HG03025 (cell line): ENCODE measurements around the gene UBE2K.
"Not testable (repeated sequence)": the region's sequence is repeated elsewhere in the genome, so short reads cannot be mapped to it uniquely, and the experiment has no call there.

Experiments used
- ATAC-seq: cut with Tn5 transposase; IDR thresholded peaks from one replicate; pipeline ENCODE4 v1.9.1; 2021; ENCODE audit warnings: mild to moderate bottlenecking, moderate library complexity; ENCODE audit not compliant: unreplicated experiment, low FRiP score

The UBE2K gene

DNA sequence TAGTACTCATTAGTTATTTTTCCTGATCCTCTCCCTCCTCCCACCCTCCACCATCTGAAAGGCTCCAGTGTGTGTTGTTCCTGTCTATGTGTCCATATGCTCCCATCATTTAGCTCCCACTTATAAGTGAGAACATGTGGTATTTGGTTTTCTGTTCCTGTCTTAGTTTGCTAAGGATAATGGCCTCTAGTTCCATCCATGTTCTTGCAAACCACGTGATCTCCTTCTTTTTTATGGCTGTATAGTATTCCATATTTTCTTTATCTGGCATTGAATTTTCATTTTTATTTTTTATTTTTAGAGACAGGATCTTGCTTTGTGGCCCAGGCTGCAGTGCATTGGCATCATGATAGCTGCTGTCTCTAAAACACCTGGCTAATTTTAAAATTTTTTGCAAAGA is 11.9 kb upstream of the UBE2K start:
- ATAC-seq = no peak

GRCh38 chr4:39687014-39687413 is 10.9 kb upstream of the UBE2K start:
- ATAC-seq = no peak

DNA sequence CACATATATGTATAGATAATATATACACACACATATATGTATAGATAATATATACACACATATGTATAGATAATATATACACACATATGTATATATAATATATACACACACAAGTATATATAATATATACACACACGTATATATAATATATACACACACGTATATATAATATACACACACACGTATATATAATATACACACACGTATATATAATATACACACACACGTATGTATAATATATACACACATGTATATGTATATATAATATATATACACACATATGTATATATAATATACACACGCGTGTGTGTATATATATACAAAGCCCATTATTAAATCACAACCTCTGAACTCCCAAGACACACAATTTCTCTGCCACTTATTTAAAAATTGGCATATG is 8.0 kb upstream of the UBE2K start:
- no peak for ATAC-seq

DNA sequence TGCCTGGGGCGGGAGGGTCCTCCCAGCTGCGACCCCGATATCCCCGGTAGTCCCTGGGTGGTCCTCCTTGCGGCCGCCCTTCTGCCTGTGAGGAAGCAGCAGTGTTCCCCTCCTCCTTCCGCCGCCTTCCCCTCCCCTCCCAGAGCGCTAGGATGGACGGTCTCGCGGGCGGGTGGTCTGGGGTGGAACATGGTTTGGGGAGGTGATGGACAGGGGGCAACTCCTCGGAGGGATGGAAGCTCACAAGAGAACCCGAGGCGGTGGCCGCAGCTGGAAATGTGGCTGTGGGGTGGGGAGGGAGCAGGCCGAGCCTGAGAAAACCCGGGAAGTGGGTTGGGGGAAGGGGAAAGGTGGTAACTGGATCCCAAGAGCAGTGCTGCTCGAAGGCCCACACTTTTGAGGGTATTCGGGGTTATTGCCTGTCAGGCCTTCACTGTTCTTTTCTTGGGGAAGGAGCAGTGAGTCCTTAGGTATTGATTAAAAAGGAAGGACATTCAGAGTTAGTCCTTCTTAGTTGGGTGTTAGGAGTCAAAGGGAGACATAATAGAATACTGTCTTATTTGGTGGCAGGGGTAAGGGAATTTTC is 581 bp downstream of the UBE2K start:
- peak; percentile 29 for ATAC-seq

DNA sequence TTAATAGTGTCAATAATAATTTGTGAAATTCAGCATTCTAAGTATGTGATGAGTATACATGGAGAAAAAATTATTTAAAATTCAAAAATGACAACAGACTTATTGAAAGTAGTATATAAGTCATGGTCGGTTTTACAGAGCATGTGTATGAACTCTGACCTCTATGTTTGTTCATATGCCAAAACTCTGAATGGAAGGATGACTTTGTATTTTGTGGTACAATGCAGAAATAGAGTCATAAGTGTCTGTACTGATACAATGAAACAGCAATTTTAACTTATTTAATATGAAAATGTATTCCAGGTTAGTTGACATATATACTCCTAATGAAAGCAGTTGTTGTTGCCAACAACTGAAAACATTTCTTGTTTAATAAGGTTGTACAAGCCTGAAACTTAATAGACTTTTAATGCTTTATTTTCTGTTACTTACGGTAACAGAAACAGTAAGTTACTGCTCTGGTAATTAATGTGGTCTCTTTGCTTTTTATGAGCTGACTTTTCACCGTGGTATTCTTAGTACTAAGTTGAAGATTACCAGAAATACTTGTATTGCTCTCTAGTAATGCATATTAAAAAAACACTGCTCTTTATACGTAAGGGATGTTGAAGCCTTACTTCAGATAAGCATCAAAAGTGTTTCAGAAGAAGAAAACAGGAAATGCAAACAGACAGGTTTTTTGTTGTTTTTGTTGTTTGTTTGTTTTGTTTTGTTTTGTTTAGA is 1.9 kb downstream of the UBE2K start:
- no peak for ATAC-seq

DNA sequence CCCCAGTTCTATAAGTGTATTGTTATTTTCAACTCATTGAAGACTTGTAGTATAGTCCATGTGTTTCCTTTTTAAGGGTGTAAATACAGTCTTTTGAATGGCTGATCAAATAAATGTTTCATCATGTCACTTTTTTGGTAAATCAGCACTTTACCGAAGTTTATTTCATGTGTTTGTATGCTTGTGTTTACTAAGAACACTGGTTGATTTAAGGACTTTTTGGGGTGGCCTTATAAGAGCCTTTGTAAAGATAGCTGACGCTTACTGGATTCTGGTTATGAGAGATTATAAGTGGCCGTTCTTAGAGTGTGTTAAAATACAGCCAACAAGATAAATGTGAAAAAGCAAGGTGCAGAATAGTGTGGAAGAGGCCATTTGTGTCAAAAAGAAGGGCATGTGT is 2.6 kb downstream of the UBE2K start:
- ATAC-seq = no peak

DNA sequence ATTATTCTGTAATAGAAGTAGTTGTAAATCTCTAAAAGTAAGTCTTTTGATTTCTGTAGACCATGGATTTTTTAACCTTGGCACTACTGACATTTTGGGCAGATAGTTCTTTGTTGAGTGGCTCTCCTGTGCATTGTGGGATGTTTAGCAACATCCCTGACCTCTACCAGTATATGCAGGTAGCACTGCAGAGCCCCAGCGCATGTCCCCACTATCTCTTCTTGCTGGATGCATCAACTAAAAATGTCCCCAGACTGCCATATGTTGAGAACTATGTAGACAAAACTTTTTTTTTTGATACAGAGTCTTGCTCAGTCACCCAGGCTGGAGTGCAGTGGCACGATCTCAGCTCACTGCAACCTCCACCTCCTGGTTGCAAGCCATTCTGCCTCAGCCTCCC is 4.8 kb downstream of the UBE2K start:
- ATAC-seq = no peak

- ATAC-seq = not testable (repeated sequence)
These were observed 6.9 kb downstream of the UBE2K start for GRCh38 chr4:39704789-39705188.

DNA sequence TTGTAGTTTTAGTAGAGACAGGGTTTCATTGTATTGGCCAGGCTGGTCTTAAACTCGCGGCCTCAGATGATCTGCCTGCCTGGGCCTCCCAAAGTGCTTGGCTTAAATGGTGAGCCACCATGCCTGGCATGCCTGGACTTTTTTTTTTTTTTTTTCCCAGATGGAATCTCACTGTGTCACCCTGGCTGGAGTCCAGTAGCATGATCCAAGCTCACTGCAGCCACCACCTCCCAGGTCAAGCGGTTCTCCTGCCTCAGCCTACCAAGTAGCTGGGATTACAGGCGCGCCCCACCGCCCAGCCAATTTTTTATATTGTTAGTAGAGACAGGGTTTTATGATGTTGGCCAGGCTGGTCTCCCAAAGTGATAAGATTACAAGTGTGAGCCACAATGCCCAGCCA is 8.4 kb downstream of the UBE2K start:
- ATAC-seq = no peak

DNA sequence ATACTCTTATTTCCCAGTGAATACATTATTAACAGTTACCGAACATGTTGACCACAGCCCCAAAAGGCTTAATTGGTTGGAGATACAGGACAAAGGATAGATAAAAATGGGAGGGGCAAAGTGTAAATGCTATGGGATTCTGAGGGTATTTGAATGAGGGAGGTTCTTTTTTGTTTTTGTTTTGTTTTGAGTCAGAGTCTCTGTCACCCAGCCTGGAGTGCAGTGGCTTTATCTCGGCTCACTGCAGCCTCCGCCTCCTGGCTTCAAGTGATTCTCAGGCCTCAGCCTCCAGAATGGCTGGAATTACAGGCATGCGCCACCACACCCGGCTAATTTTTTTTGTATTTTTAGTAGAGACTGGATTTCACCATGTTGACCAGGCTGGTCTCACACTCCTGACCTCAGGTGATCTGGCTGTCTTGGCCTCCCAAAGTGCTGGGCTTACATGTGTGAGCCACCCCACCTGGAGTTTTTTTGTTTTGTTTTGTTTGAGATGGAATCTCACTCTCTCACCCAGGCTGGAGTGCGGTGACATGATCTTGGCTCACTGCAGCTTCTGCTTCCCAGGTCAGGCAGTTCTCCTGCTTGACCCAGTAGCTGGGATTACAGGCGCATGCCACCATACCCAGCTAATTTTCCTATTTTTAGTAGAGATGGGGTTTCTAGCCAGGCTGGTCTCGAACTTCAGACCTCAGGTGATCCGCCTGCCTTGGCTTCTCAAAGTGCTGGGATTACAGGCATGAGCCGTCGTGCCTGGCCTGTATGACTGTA is 9.0 kb downstream of the UBE2K start:
- no peak for ATAC-seq

DNA sequence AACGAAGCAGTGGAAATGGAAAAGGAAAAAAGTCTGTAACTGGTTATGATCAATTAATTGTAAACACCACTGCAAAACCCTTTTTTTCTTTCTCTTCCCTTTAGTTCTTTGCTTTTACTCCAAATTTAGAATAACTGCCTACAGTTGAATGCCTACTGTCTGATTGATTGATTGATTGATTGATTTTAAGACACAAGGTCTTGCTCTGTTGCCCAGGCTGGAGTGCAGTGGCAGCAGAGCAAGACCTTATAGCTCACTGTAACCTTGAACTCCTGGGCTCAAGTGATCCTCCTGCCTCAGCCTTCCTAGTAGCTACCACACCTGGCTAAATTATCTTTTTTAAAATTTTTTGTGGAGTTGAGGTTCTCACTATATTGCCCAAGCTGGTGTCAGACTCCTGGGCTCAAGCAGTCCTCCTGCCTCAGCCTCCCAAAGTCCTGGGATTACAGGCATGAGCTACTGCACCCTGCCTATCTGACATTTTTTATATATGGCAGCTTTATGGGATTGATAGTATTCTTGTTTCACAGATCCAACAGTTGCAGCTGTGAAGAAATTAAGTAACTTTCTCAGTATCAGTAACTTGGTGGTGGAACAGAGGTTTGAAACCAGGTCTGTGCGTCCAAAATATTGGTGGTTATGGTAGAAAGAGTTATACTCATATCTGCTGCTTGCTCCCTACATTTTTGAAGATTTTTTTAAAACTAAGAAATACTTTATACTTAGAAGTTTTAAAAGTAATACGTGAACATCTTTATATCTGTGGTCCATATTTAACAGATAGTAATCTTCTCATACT is 12.4 kb downstream of the UBE2K start:
- no peak for ATAC-seq

- no peak for ATAC-seq
These were observed 15.1 kb downstream of the UBE2K start for GRCh38 chr4:39712819-39713607.

DNA sequence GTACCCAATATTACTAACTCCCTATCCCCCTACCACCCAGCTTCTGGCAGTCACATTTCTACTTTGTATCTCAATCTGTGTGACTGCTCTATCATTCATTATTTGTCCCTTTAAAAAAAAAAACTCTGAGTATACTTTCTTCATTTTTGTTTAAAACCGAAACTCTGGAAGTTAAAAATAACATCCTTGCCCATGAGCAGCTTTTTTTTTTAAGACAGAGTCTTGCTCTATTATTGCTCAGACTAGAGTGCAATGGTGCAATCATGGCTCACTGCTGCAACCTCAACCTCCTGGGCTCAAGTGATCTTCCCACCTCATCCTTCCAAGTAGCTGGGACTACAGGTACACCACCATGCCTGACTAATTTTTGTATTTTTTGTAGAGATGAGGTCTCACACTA is 15.8 kb downstream of the UBE2K start:
- ATAC-seq = no peak

DNA sequence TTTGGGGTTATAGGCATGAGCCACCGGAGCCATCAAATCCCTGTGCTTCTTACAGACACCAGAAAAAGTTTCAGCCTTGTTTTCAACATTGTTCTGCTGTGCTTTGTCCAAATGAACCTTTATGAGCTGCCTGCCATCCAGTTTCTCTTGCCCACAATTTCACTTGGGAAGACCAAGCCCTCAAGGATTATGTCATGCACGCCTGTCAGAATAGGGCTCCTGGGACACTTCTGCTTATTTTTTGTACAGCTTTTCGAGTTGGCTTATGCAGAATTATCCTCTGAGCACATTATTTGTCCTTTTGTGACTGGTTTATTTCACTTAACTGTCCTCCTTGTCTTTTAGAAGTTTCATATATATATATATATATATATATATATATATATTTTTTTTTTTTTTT is 16.2 kb downstream of the UBE2K start:
- no peak for ATAC-seq

DNA sequence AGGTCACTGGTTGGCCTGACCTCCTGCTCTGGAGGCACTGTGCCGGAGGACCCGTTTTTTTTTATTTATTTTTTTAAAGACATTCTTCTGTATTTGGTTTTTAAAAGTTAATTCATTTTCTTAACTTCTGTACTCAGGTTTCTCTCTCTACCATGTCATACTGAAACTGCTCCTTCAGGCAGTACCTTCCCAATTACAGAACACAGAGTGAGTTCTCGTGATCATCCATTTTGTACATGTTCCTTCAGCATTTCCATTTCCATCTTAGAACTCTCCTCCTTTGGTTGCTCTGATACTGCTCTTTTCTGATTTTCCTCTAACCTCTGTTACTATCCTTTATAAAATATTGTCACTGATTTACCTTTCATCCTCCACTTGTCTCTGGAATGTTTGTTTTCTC is 17.9 kb downstream of the UBE2K start:
- no peak for ATAC-seq

DNA sequence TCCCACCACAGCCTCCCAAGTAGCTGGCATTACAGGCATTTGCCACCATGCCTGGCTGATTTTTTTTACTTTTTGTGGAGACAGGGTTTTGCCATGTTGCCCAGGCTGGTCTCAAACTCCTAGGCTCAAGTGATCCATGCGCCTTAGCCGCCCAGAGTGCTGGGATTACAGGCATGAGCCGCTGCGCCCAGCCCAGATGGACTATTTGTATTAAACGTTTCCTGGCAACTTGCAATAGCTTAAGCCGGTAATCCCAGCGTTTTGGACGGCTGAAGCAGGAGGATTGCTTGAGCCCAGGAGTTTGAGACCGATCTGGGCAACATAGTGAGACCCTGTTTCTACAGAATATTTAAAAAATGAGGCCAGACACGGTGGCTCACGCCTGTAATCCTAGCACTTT is 18.4 kb downstream of the UBE2K start:
- no peak for ATAC-seq

- ATAC-seq = not testable (repeated sequence)
These were observed 19.8 kb downstream of the UBE2K start for GRCh38 chr4:39717743-39718142.

DNA sequence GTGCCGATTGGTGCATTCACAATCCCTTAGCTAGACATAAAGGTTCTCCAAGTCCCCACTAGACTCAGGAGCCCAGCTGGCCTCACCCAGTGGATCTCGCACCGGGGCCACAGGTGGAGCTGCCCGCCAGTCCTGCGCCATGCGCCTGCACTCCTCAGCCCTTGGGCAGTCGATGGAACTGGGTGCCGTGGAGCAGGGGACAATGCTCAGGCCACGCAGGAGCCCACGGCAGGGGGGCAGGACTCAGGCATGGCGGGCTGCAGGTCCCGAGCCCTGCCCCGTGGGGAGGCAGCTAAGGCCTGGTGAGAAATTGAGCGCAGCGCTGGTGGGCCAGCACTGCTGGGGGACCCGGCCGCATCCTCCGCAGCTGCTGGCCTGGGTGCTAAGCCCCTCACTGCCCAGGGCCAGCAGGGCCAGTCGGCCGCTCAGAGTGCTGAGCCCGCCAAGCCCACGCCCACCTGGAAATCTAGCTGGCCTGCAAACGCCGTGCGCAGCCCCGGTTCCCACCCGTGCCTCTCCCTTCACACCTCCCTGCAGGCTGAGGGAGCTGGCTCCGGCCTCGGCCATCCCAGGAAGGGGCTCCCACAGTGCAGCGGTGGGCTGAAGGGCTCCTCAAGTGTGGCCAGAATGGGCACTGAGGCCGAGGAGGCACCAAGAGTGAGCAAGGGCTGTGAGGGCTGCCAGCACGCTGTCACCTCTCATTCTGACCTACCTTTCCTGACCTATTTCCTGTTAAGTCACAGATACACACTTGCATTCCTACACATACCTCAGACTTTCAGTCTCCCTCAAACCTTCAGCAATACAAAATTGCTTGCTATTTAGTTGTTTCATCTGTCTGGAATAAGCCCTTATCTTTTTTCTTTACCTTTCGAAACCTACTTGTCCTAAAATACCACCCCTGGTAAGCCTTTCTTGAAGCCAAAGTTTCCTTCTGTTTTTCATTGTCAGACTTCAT is 20.7 kb downstream of the UBE2K start:
- ATAC-seq = no peak
